CD4-positive, alpha-beta T cell treated with Interleukin-10 for 1 hour (primary cell): ENCODE data around the gene ZNF331.
"Not testable (repeated sequence)": the region's sequence is repeated elsewhere in the genome, so short reads cannot be mapped to it uniquely, and the experiment has no call there.

ENCODE experiments used
- DNase-seq: peaks from one replicate; pipeline ENCODE4 v3.0.0-alpha.2; 2020

Gene ZNF331

GRCh38 chr19:53537521-53538377 lies at the start of gene ZNF331:
Gene ZNF331 (plus strand): TSS chr19:53538145. CDS start chr19:53569377, 31,232 bp downstream.
- DNase-seq, result peak; percentile 92

- no peak for DNase-seq
These were observed 45.8 kb upstream of the ZNF331 start for GRCh38 chr19:53492153-53492552.

GRCh38 chr19:53497311-53498023 lies 40.5 kb upstream of the ZNF331 start:
- DNase-seq, result not testable (repeated sequence)

- not testable (repeated sequence) for DNase-seq
These were observed 39.9 kb upstream of the ZNF331 start for GRCh38 chr19:53498024-53498395.

GRCh38 chr19:53503151-53503550 lies 34.8 kb upstream of the ZNF331 start:
- not testable (repeated sequence) for DNase-seq

GRCh38 chr19:53503671-53504364 lies 34.1 kb upstream of the ZNF331 start:
- not testable (repeated sequence) for DNase-seq

- DNase-seq, result not testable (repeated sequence)
These were observed 33.6 kb upstream of the ZNF331 start for GRCh38 chr19:53504365-53504703.

GRCh38 chr19:53504885-53505284 lies 33.1 kb upstream of the ZNF331 start:
- DNase-seq, result no peak

- no peak for DNase-seq
These were observed 31.2 kb upstream of the ZNF331 start for GRCh38 chr19:53506728-53507127.

- no peak for DNase-seq
These were observed 30.2 kb upstream of the ZNF331 start for GRCh38 chr19:53507523-53508442.

- DNase-seq, result no peak
These were observed 28.5 kb upstream of the ZNF331 start for GRCh38 chr19:53509443-53509842.

GRCh38 chr19:53509845-53510244 lies 28.1 kb upstream of the ZNF331 start:
- no peak for DNase-seq

- DNase-seq, result no peak
These were observed 26.6 kb upstream of the ZNF331 start for GRCh38 chr19:53511357-53511756.

- peak; percentile 58 for DNase-seq
These were observed 26.0 kb upstream of the ZNF331 start for GRCh38 chr19:53511933-53512374.

- DNase-seq, result not testable (repeated sequence)
These were observed 22.9 kb upstream of the ZNF331 start for GRCh38 chr19:53515047-53515446.

GRCh38 chr19:53517114-53517741 lies 20.7 kb upstream of the ZNF331 start:
- DNase-seq, result no peak

GRCh38 chr19:53518121-53518520 lies 19.8 kb upstream of the ZNF331 start:
- DNase-seq, result no peak

GRCh38 chr19:53518716-53519115 lies 19.2 kb upstream of the ZNF331 start:
- no peak for DNase-seq

- no peak for DNase-seq
These were observed 18.5 kb upstream of the ZNF331 start for GRCh38 chr19:53519446-53519845.

GRCh38 chr19:53520163-53520546 lies 17.8 kb upstream of the ZNF331 start:
- DNase-seq, result no peak

- DNase-seq, result peak; percentile 95
These were observed 17.2 kb upstream of the ZNF331 start for GRCh38 chr19:53520547-53521372.
